Adrenal gland (tissue), 5 donors: ENCODE data around the gene YPEL5.

Experiments used
- CTCF ChIP-seq, 6 experiments: fragments of 450-650 bp in 4 of 6; fragments of 200-600 bp in 2 of 6; sonication (generic) in 1 of 6; IDR thresholded peaks; 1 replicate in 5 of 6; 2 replicates in 1 of 6; pipeline versions ENCODE4 v1.5.1 to v1.8.0; 2016 to 2021; ENCODE audit warnings: antibody characterized with exemption in 6 of 6, mild to moderate bottlenecking in 2 of 6, moderate library complexity in 1 of 6
- POLR2A ChIP-seq, 2 donors: fragments of 450-650 bp; IDR thresholded peaks; one replicate each; pipeline ENCODE4 v1.6.1; 2017; ENCODE audit warnings: antibody characterized with exemption in 2 of 2, mild to moderate bottlenecking in 2 of 2, moderate library complexity in 1 of 2
- donor health status: DM: no; HTN: no; CAD: no.

DNA sequence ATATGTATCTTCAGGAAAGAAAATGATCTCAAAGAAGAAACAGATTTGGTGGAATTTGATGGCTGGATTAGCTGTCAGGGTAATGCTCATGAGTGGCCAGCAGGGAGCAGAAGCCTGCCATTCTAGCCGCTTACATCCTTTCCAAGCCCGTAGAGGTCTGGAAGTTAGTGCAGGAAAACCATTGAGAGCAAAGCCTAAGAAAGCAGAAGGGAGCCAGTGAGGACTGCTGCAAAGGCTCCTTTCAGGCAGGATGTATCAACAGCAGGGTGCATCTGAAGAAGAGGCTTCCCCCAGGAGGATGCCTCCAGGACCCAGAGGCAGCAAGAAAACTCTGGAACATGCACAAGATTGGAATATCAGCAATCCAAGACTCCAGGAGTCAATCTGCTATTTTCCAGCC, 61.6 kb downstream of the YPEL5 start:
- peak; percentile 87 to 96 (median 93) for TF ChIP-seq CTCF (IDR thresholded peaks at IDR 0.05)
- TF ChIP-seq POLR2A (IDR thresholded peaks at IDR 0.05) = no peak
